Astrocyte of the cerebellum (primary cell): ENCODE data around the gene OR8K5.

Experiments
- DNase-seq: peaks from one replicate; pipeline ENCODE4 v3.0.0-alpha.2; 2011; ENCODE audit warnings: low read depth
- H3K4me3 ChIP-seq: 2 replicates; pipeline ENCODE4 v1.5.1; 2011; ENCODE audit warnings: mild to moderate bottlenecking, low read depth, low read length, moderate library complexity
- CTCF ChIP-seq: IDR thresholded peaks from 2 replicates; pipeline ENCODE4 v1.5.1; 2012; ENCODE audit warnings: low read length, low read depth, moderate library complexity, mild to moderate bottlenecking; ENCODE audit errors: missing control alignments
- in situ Hi-C: cut with HindIII; loops from 2 replicates; pipeline ENCODE4 v1.10.0; 2017; ENCODE audit warnings: low sequenced_read_pairs

The OR8K5 gene

GRCh38 chr11:56160217-56160616 lies at the start of gene OR8K5:
Gene OR8K5, minus strand, starts transcription at chr11:56160317. Its CDS starts 0 bp downstream, at chr11:56160317.
- no peak for TF ChIP-seq CTCF
- in situ Hi-C loops, result no loop called here
- H3K4me3 ChIP-seq, result no peak within 1 kb of the TSS
- DNase-seq, result no peak

GRCh38 chr11:56207790-56208189 lies 47.7 kb upstream of the OR8K5 start:
- TF ChIP-seq CTCF, result no peak
- H3K4me3 ChIP-seq, result no peak overlapping the region
- DNase-seq, result no peak
- in situ Hi-C loops, result no loop called here

- in situ Hi-C loops, result no loop called here
Measured at GRCh38 chr11:56197367-56197766, 37.2 kb upstream of the OR8K5 start.

GRCh38 chr11:56196705-56197104 lies 36.6 kb upstream of the OR8K5 start:
- H3K4me3 ChIP-seq, result no peak overlapping the region
- in situ Hi-C loops, result no loop called here
- TF ChIP-seq CTCF, result no peak
- DNase-seq, result no peak

More at GRCh38 chr11:56197367-56197766, 37.2 kb upstream of the OR8K5 start:
- no peak for DNase-seq
- TF ChIP-seq CTCF, result no peak
- H3K4me3 ChIP-seq, result no peak overlapping the region

GRCh38 chr11:56188602-56189001 lies 28.5 kb upstream of the OR8K5 start:
- TF ChIP-seq CTCF, result no peak
- no peak for DNase-seq
- in situ Hi-C loops, result no loop called here

GRCh38 chr11:56183459-56183858 lies 23.3 kb upstream of the OR8K5 start:
- in situ Hi-C loops, result no loop called here
- H3K4me3 ChIP-seq, result no peak overlapping the region
- no peak for DNase-seq
- TF ChIP-seq CTCF, result no peak

More at GRCh38 chr11:56188602-56189001, 28.5 kb upstream of the OR8K5 start:
- H3K4me3 ChIP-seq, result no peak overlapping the region

- in situ Hi-C loops, result no loop called here
- no peak for DNase-seq
- no peak for TF ChIP-seq CTCF
- no peak within 1 kb of the TSS for H3K4me3 ChIP-seq
Measured at GRCh38 chr11:56176318-56176717, 16.2 kb upstream of the OR8K5 start, which contains the start of gene OR5J2. Gene OR5J2, plus strand, starts transcription at chr11:56176618. Its CDS starts 0 bp downstream, at chr11:56176618.
